DOHH2 (cell line): ENCODE data around the gene RPS16.

Source experiments
- H3F3A ChIP-seq: fragments of 200-600 bp; sonication (generic), shearing (Covaris generic); 2 replicates; pipeline ENCODE4 v1.6.0; 2016; ENCODE audit warnings: antibody characterized with exemption, mild to moderate bottlenecking; ENCODE audit not compliant: control insufficient read depth, insufficient read depth
- H3K27ac ChIP-seq: fragments of 200-600 bp; sonication (generic); 2 replicates; pipeline ENCODE4 v1.5.1; 2014; ENCODE audit warnings: low read depth, mild to moderate bottlenecking, low read length, moderate library complexity
- H3K27me3 ChIP-seq: fragments of 200-600 bp; sonication (generic); 2 replicates; pipeline ENCODE4 v1.6.1; 2014; ENCODE audit warnings: mild to moderate bottlenecking, low read length, mixed read lengths; ENCODE audit not compliant: control insufficient read depth
- H3K36me3 ChIP-seq: fragments of 200-600 bp; sonication (generic); 2 replicates; pipeline ENCODE4 v1.6.1; 2014; ENCODE audit warnings: mild to moderate bottlenecking, low read length, moderate library complexity, mixed read lengths; ENCODE audit not compliant: control insufficient read depth
- H3K4me1 ChIP-seq: fragments of 200-600 bp; sonication (generic); 2 replicates; pipeline ENCODE4 v1.6.1; 2014; ENCODE audit warnings: mild to moderate bottlenecking, low read length, mixed read lengths; ENCODE audit not compliant: control insufficient read depth
- H3K4me2 ChIP-seq: fragments of 200-600 bp; sonication (generic); 2 replicates; pipeline ENCODE4 v1.6.0; 2014; ENCODE audit warnings: mild to moderate bottlenecking, low read length, moderate library complexity
- H3K4me3 ChIP-seq: fragments of 200-600 bp; sonication (generic); 2 replicates; pipeline ENCODE4 v1.5.1; 2014; ENCODE audit warnings: mild to moderate bottlenecking, low read length, mixed read lengths
- H3K79me2 ChIP-seq: fragments of 200-600 bp; sonication (generic); 2 replicates; pipeline ENCODE4 v1.6.1; 2014; ENCODE audit warnings: mild to moderate bottlenecking, low read length, mixed read lengths; ENCODE audit not compliant: control insufficient read depth
- H3K9me2 ChIP-seq: fragments of 200-600 bp; sonication (generic); replicated peaks from 2 replicates; pipeline ENCODE4 v1.6.1; 2014; ENCODE audit warnings: mild to moderate bottlenecking, low read length, mixed read lengths; ENCODE audit not compliant: control insufficient read depth
- H3K9me3 ChIP-seq: fragments of 200-600 bp; sonication (generic); 2 replicates; pipeline ENCODE4 v1.6.1; 2014; ENCODE audit warnings: antibody characterized with exemption, low read length, mixed read lengths; ENCODE audit not compliant: control insufficient read depth, insufficient read depth
- H4K20me1 ChIP-seq: fragments of 200-600 bp; sonication (generic); 2 replicates; pipeline ENCODE4 v1.6.0; 2014; ENCODE audit warnings: low read depth, mild to moderate bottlenecking, antibody characterized with exemption, low read length, moderate library complexity; ENCODE audit not compliant: control insufficient read depth, insufficient read depth
- EZH2phosphoT487 ChIP-seq: fragments of 200-600 bp; sonication (generic); IDR thresholded peaks from 2 replicates; pipeline ENCODE4 v1.6.1; 2017; ENCODE audit warnings: borderline replicate concordance, mild to moderate bottlenecking, antibody characterized with exemption, low read length, moderate library complexity, mixed read lengths
- TF ChIP-seq, protein P1 (sequence below): fragments of 200-600 bp; sonication (generic); IDR thresholded peaks from one replicate; pipeline ENCODE4 v1.5.1; 2014; ENCODE audit warnings: antibody characterized with exemption, mild to moderate bottlenecking, low read depth, low read length; ENCODE audit not compliant: poor library complexity, severe bottlenecking

RPS16 gene

DNA sequence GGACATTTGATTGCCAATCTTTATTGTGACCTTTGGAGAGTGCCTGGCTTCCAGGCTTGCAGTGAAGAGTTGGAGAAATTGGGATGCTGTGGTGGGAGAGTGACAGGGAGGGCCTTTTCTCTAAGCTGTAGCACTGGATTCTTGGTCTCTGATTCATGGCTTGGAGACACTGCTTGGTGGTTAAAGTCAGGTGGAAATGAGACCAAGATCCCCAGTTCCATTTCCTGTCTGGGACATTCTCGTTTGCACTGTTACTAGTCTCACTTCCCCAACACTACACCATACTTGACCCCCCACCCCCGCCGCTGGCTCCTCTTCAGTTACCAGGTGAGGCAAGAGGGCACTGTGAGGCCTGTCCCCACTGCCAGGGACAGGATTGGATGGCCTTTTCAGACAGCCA, 12.5 kb upstream of the RPS16 start:
- 0 out of 2 replicates have a peak overlapping the region, but pooled peaks have one; percentile 21 for H3K27ac ChIP-seq
- no peaks in the 10 kb centered on the region for H3K27me3 ChIP-seq
- H3K4me2 ChIP-seq, result peak overlapping the region; percentile 77
- peaks cover 3% of the 10 kb centered on the region for H3F3A ChIP-seq
- 0 out of 2 replicates have a peak, but pooled peaks cover 7% of the 10 kb centered on the region for H4K20me1 ChIP-seq
- peaks cover 92% of the 10 kb centered on the region for H3K79me2 ChIP-seq
- peaks cover 48% of the 10 kb centered on the region for H3K4me1 ChIP-seq
- H3K4me3 ChIP-seq, result peak overlapping the region; percentile 100
- H3K9me2 ChIP-seq, result no peaks in the 10 kb centered on the region
- H3K9me3 ChIP-seq, result no peaks in the 10 kb centered on the region
- no peak for TF ChIP-seq EZH2phosphoT487
- TF ChIP-seq, protein P1, sequence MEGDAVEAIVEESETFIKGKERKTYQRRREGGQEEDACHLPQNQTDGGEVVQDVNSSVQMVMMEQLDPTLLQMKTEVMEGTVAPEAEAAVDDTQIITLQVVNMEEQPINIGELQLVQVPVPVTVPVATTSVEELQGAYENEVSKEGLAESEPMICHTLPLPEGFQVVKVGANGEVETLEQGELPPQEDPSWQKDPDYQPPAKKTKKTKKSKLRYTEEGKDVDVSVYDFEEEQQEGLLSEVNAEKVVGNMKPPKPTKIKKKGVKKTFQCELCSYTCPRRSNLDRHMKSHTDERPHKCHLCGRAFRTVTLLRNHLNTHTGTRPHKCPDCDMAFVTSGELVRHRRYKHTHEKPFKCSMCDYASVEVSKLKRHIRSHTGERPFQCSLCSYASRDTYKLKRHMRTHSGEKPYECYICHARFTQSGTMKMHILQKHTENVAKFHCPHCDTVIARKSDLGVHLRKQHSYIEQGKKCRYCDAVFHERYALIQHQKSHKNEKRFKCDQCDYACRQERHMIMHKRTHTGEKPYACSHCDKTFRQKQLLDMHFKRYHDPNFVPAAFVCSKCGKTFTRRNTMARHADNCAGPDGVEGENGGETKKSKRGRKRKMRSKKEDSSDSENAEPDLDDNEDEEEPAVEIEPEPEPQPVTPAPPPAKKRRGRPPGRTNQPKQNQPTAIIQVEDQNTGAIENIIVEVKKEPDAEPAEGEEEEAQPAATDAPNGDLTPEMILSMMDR, result no peak
- peaks cover 75% of the 10 kb centered on the region for H3K36me3 ChIP-seq

- H3F3A ChIP-seq, result peaks cover 9% of the 10 kb centered on the region
- H4K20me1 ChIP-seq, result 0 out of 2 replicates have a peak, but pooled peaks cover 7% of the 10 kb centered on the region
- H3K27ac ChIP-seq, result peak overlapping the region; percentile 86
- H3K9me2 ChIP-seq, result no peaks in the 10 kb centered on the region
- H3K27me3 ChIP-seq, result no peaks in the 10 kb centered on the region
- H3K9me3 ChIP-seq, result no peaks in the 10 kb centered on the region
- peak overlapping the region; percentile 77 for H3K4me2 ChIP-seq
- H3K79me2 ChIP-seq, result peaks cover 74% of the 10 kb centered on the region
- TF ChIP-seq, protein P1, result no peak
- TF ChIP-seq EZH2phosphoT487, result no peak
- peak overlapping the region; percentile 100 for H3K4me3 ChIP-seq
- H3K4me1 ChIP-seq, result peaks cover 53% of the 10 kb centered on the region
- H3K36me3 ChIP-seq, result peaks cover 59% of the 10 kb centered on the region
These were observed 10.8 kb upstream of the RPS16 start for GRCh38 chr19:39446365-39447084.

DNA sequence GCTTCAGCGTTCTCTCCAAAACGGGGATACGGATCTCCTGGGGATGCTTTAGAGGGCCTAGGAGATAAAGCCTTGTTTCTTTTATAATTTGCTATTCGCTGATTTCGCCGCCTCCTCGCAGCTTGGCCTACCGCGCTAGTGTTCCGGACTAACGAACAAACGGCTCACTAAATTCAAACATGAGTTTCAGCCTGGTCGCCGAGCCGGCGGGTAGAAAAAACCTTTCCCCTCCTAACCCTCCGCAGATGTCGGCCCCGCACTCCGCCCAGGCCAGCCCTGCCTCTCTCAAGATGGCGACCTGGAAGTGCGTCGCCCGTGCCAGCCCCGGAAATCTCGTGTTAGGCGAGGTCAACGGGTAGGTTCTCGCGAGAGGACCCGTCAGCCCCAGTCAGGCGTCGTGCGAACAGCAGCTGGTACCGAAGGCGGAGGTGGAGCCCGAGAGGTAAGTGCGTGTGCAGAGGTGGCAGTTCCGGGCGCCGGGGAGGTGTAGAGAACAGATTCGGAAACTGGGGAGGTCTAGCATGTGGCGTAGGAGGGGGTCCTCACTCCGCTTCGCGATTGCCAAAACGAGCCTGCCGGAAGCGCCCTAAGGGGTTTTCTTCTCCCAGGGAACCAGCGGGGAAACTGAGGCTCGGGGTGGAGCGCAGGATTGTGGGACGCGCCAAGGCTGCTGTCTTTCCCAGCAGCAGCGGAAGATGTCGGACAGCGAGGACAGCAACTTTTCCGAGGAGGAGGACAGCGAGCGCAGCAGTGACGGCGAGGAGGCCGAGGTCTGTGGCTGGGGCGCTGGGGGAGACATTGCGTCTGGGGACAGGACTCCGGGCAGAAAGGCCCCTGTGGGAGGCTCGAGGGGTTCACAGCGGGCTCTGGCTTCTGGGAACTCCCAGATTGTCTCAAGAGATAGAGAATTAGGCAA, 9.7 kb upstream of the RPS16 start, which contains the start of gene SUPT5H:
TSS of gene SUPT5H (plus strand) at position 387 of the 916 bp plus-strand sequence. CDS start at position 696, 309 bp downstream.
- H3K9me2 ChIP-seq, result no peaks in the 10 kb centered on the region
- H3K79me2 ChIP-seq, result peaks cover 64% of the 10 kb centered on the region
- peaks cover 9% of the 10 kb centered on the region for H3F3A ChIP-seq
- 0 out of 2 replicates have a peak, but pooled peaks cover 4% of the 10 kb centered on the region for H4K20me1 ChIP-seq
- no peaks in the 10 kb centered on the region for H3K9me3 ChIP-seq
- H3K4me2 ChIP-seq, result peak within 1 kb of the TSS; percentile 77
- H3K36me3 ChIP-seq, result peaks cover 51% of the 10 kb centered on the region
- peaks cover 61% of the 10 kb centered on the region for H3K4me1 ChIP-seq
- H3K4me3 ChIP-seq, result peak within 1 kb of the TSS; percentile 100
- peak within 1 kb of the TSS; percentile 86 for H3K27ac ChIP-seq
- TF ChIP-seq, protein P1, result no peak
- TF ChIP-seq EZH2phosphoT487, result no peak
- H3K27me3 ChIP-seq, result no peaks in the 10 kb centered on the region
